PC-9 (cell line): ENCODE data around the gene ADAR. TPM values are rescaled to one million over a fixed set of nuclear protein-coding genes. Genes with fewer than 3 reads are reported as not detected.

Experiments
- BruUV-seq: library from RNA; stranded (reverse); fragments of 400-500 nt; replicated peaks from 2 replicates; lab custom pipeline; 2021; lab: Mats Ljungman, UMichigan
- CTCF ChIA-PET: fragments of 300-600 bp; sonication (Branson Sonifier 250); formaldehyde crosslinking; loops from one replicate; lab custom pipeline; 2022; ENCODE audit warnings: antibody characterized with exemption; lab: Charles Lee
- POLR2A ChIA-PET: fragments of 300-600 bp; sonication (Branson Sonifier 250); formaldehyde crosslinking; loops from one replicate; lab custom pipeline; 2022; ENCODE audit warnings: antibody characterized with exemption; ENCODE audit not compliant: unreplicated experiment; lab: Charles Lee
- DNase-seq, 2 experiments: peaks; one replicate each; pipeline versions ENCODE4 v3.0.0 to v3.0.0-alpha.2; 2015 to 2022; ENCODE audit warnings: mixed read lengths in 1 of 2
- H2AFZ ChIP-seq: fragments of 200-600 bp; sonication (generic); 2 replicates; pipeline ENCODE4 v1.8.1; 2017; ENCODE audit warnings: antibody characterized with exemption
- H3F3A ChIP-seq: fragments of 200-600 bp; sonication (generic); 2 replicates; pipeline ENCODE4 v1.8.1; 2017; ENCODE audit warnings: antibody characterized with exemption, mild to moderate bottlenecking, low read depth; ENCODE audit not compliant: insufficient read depth
- H3K27ac ChIP-seq: fragments of 200-600 bp; sonication (generic); 2 replicates; pipeline ENCODE4 v1.6.1; 2016; ENCODE audit warnings: mixed run types
- H3K27me3 ChIP-seq: fragments of 200-600 bp; sonication (generic); 2 replicates; pipeline ENCODE4 v1.6.1; 2016; ENCODE audit warnings: low read depth, mixed run types; ENCODE audit not compliant: insufficient read depth
- H3K36me3 ChIP-seq: fragments of 200-600 bp; sonication (generic); 2 replicates; pipeline ENCODE4 v1.6.1; 2016; ENCODE audit warnings: low read depth, mixed run types
- H3K4me1 ChIP-seq: fragments of 200-600 bp; sonication (generic); replicated peaks from 2 replicates; pipeline ENCODE4 v1.6.1; 2016; ENCODE audit warnings: mixed run types; ENCODE audit not compliant: insufficient read depth
- H3K4me2 ChIP-seq: fragments of 200-600 bp; sonication (generic); 2 replicates; pipeline ENCODE4 v1.6.1; 2017; ENCODE audit warnings: mixed run types
- H3K4me3 ChIP-seq: fragments of 200-600 bp; sonication (generic); 2 replicates; pipeline ENCODE4 v1.6.1; 2016; ENCODE audit warnings: mixed run types
- H3K79me2 ChIP-seq: fragments of 200-600 bp; sonication (generic); 2 replicates; pipeline ENCODE4 v1.6.1; 2017; ENCODE audit warnings: low read depth, mixed run types
- H3K9me2 ChIP-seq: fragments of 200-600 bp; sonication (generic); 2 replicates; pipeline ENCODE4 v1.8.1; 2017; ENCODE audit warnings: mild to moderate bottlenecking; ENCODE audit not compliant: insufficient read depth
- H3K9me3 ChIP-seq: fragments of 200-600 bp; sonication (generic); 2 replicates; pipeline ENCODE4 v1.8.1; 2016; ENCODE audit warnings: low read depth; ENCODE audit not compliant: insufficient read depth
- H4K20me1 ChIP-seq: fragments of 200-600 bp; sonication (generic); 2 replicates; pipeline ENCODE4 v1.8.1; 2017; ENCODE audit not compliant: insufficient read depth
- EZH2 ChIP-seq: fragments of 200-600 bp; sonication (generic); IDR thresholded peaks from 2 replicates; pipeline ENCODE4 v1.8.0; 2017; ENCODE audit warnings: antibody characterized with exemption, low read depth
- intact Hi-C: fragments of 100-400 bp; cut with micrococcal nuclease; formaldehyde crosslinking; loops from one replicate; pipeline ENCODE4 v1.10.0; 2022; ENCODE audit not compliant: unreplicated experiment
- total RNA-seq: library from RNA; stranded (reverse); gene quantifications from 2 replicates; pipeline ENCODE4 v1.2.3, GENCODE V29; 2021
- TF ChIP-seq, protein P1 (sequence below): fragments of 200-600 bp; sonication (generic); conservative IDR thresholded peaks from 2 replicates; pipeline ENCODE4 v1.6.1; 2017; ENCODE audit warnings: mixed run types, antibody characterized with exemption, mild to moderate bottlenecking, moderate library complexity

ADAR gene
- total RNA-seq, 1 experiment from 2014 or later: 120 TPM

DNA sequence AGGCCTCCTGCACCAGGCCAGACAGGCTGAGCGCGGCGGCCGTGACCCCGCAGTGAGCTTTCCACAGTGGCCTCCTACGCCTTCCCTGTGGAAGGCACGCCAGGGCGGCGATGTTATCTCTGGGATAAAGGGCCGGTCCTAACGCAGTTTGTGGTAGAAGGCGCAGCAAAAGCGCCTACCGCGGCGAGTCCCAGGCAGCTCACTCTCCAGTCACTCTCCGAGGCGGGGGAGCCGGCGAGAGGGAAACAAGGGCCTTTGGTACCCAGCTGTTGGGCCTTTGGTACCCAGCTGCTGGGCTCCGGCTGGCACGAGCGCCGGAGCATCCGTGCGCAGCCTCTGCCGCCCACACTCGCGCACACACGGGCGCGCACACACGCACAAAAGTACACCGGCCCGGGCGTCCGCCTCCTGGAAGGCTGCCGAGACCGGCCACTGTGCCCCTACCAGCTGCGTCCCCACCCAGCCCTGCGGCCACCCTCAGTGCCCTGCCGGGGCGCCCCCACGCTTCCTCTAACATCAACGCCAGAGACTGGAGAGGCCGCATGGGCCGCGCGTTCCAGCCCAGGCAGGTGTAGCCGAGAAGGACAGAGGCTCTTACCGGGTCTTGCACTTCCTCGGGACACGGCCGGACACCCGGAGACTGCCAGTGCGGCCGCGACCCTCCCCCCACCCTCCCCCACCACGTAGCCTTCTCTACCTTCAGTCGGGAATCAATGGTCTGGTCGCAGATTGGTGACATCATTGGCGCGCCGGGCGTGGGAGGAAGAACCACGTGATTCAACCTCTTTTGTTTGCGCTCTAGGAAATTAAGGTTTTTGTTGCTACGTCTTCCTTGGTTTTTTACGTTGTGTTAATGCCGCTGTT lies 19.5 kb upstream of the ADAR start:
- H2AFZ ChIP-seq: peak overlapping the region; percentile 98

DNA sequence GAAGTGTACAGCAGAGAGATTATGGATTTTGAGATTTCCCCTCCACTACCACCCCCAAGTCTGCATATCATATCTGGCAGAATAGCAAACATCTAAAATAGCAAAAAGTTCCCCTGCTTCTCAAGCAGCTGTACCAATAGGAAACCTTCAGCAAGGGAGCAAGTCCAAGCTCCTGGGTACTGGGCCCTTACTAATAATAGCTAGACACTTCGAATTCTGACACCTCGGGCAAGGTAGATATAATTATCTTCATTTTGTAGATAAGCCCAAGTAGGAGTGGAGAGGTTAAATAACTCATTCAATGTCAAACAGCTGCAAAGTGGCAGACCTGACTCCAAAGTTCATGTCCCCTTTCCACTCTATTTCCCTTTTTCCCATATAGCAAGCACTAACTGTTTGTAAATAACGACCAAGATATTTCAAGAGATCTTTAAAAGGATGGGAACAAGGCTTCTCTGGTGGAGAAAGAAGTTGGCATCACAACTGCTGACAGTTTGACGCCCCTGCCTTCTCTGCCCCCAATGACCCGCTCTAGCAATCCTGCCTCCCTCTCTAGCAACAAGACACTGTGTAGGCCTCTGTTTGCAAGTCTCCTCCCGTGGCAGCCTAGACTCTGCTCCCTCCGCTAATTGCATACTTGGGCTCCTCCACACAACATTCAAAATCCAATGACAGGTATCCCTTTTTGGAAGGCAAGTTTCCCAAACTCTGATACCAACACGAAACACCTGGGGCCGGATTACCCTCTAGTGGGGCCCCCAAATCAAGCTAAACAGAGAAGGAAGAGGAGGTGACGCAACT lies 18.7 kb upstream of the ADAR start:
- intact Hi-C loops: loop anchor here (2.0 to 5.0 kb wide), 2 partner anchors 18 to 311 kb away; partner anchors contain the start of genes ADAR and PMVK
- ChIA-PET CTCF (no interaction called here), POLR2A (interaction anchor here (0.5 to 0.7 kb wide), 3 partner anchors 136 to 839 kb away, joined by 6 to 7 read pairs (median 6); no protein-coding TSS in a partner anchor)
- TF ChIP-seq, protein P1, sequence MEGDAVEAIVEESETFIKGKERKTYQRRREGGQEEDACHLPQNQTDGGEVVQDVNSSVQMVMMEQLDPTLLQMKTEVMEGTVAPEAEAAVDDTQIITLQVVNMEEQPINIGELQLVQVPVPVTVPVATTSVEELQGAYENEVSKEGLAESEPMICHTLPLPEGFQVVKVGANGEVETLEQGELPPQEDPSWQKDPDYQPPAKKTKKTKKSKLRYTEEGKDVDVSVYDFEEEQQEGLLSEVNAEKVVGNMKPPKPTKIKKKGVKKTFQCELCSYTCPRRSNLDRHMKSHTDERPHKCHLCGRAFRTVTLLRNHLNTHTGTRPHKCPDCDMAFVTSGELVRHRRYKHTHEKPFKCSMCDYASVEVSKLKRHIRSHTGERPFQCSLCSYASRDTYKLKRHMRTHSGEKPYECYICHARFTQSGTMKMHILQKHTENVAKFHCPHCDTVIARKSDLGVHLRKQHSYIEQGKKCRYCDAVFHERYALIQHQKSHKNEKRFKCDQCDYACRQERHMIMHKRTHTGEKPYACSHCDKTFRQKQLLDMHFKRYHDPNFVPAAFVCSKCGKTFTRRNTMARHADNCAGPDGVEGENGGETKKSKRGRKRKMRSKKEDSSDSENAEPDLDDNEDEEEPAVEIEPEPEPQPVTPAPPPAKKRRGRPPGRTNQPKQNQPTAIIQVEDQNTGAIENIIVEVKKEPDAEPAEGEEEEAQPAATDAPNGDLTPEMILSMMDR: no peak
- no peak for TF ChIP-seq EZH2
- H2AFZ ChIP-seq: peak overlapping the region; percentile 98
- DNase-seq: no peak
- H3K4me1 ChIP-seq: peaks cover 7% of the 10 kb centered on the region
- H4K20me1 ChIP-seq: peaks cover 5% of the 10 kb centered on the region; the same call in 1 of the 2 replicates
- peak overlapping the region; percentile 79 for H3K4me2 ChIP-seq
- no peaks in the 10 kb centered on the region for H3K36me3 ChIP-seq
- peak overlapping the region; percentile 28; the same call in 1 of the 2 replicates for H3K27ac ChIP-seq
- H3K79me2 ChIP-seq: peaks cover 50% of the 10 kb centered on the region
- H3K9me2 ChIP-seq: no peaks in the 10 kb centered on the region
- TSS peak; percentile 31 for BruUV-seq
- H3K9me3 ChIP-seq: no peaks in the 10 kb centered on the region
- H3F3A ChIP-seq: no peaks in the 10 kb centered on the region
- H3K27me3 ChIP-seq: peaks cover 9% of the 10 kb centered on the region
- peak overlapping the region; percentile 95 for H3K4me3 ChIP-seq

More for the DNA sequence above, 19.5 kb upstream of the ADAR start:
- Histone ChIP-seq H3K9me3 (no peaks in the 10 kb centered on the region), H3K4me2 (peak overlapping the region; percentile 79), H3K36me3 (no peaks in the 10 kb centered on the region), H3F3A (no peaks in the 10 kb centered on the region), H3K27ac (peak overlapping the region; percentile 28), H3K9me2 (no peaks in the 10 kb centered on the region), H3K4me3 (peak overlapping the region; percentile 95), H3K79me2 (peaks cover 50% of the 10 kb centered on the region), H3K4me1 (peaks cover 7% of the 10 kb centered on the region), H4K20me1 (peaks cover 5% of the 10 kb centered on the region; the same call in 1 of the 2 replicates), H3K27me3 (peaks cover 16% of the 10 kb centered on the region)
- no TSS peak for BruUV-seq
- no peak for TF ChIP-seq EZH2
- TF ChIP-seq, protein P1: no peak
- intact Hi-C loops: loop anchor here (2.0 to 5.0 kb wide), 2 partner anchors 19 to 310 kb away; partner anchors contain the start of genes ADAR and PMVK
- CTCF ChIA-PET: no interaction called here
- POLR2A ChIA-PET: interaction anchor here (0.5 kb wide), 1 partner anchor 815 kb away, joined by 6 read pairs; no protein-coding TSS in a partner anchor
- peak; percentile 74 for DNase-seq
